Stomach (tissue), 9 donors: ENCODE data around the gene FBXL15. TPM values are rescaled to one million over a fixed set of nuclear protein-coding genes. Genes with fewer than 3 reads are reported as not detected.

Source experiments
- DNase-seq, 2 donors: peaks; one replicate each; pipeline versions ENCODE4 v3.0.0 to v3.0.0-alpha.2; 2013 to 2019
- H3K27ac ChIP-seq, 5 donors: fragments of 200-600 bp in 4 of 5; sonication (generic) in 4 of 5; one replicate each; pipeline ENCODE4 v1.5.1; 2013 to 2019; ENCODE audit warnings: mild to moderate bottlenecking in 1 of 5, moderate library complexity in 1 of 5
- H3K27me3 ChIP-seq, 3 donors: fragments of 200-600 bp; sonication (generic); one replicate each; pipeline ENCODE4 v1.5.1; 2017 to 2019; ENCODE audit warnings: mixed run types in 1 of 3
- H3K36me3 ChIP-seq, 4 donors: fragments of 200-600 bp; sonication (generic); 1 replicate in 3 of 4; 2 replicates in 1 of 4; pipeline ENCODE4 v1.5.1; 2016 to 2019
- H3K4me1 ChIP-seq, 4 donors: fragments of 200-600 bp; sonication (generic); one replicate each; pipeline ENCODE4 v1.5.1; 2016 to 2019
- H3K4me3 ChIP-seq, 4 donors: fragments of 200-600 bp; sonication (generic) in 3 of 4; one replicate each; pipeline ENCODE4 v1.5.1; 2016 to 2019; ENCODE audit warnings: mild to moderate bottlenecking in 1 of 4
- H3K9me3 ChIP-seq, 4 donors: fragments of 200-600 bp; sonication (generic); one replicate each; pipeline ENCODE4 v1.5.1; 2016 to 2019
- CTCF ChIP-seq, 7 experiments: fragments of 450-650 bp in 4 of 7; fragments of 200-600 bp in 3 of 7; sonication (generic) in 3 of 7; IDR thresholded peaks; one replicate each; pipeline ENCODE4 v1.5.1; 2016 to 2019; ENCODE audit warnings: antibody characterized with exemption in 7 of 7, control low read depth in 2 of 7, mild to moderate bottlenecking in 1 of 7
- EP300 ChIP-seq: sonication (generic); formaldehyde crosslinking; IDR thresholded peaks from one replicate; pipeline ENCODE4 v1.6.1; 2017; ENCODE audit warnings: antibody characterized with exemption
- POLR2A ChIP-seq, 4 donors: fragments of 450-650 bp; IDR thresholded peaks; one replicate each; pipeline ENCODE4 v1.6.1; 2016; ENCODE audit warnings: antibody characterized with exemption in 4 of 4, control low read depth in 2 of 4, mild to moderate bottlenecking in 1 of 4, moderate library complexity in 1 of 4
- POLR2AphosphoS5 ChIP-seq, 3 donors: sonication (generic); formaldehyde crosslinking; IDR thresholded peaks; one replicate each; pipeline ENCODE4 v1.6.1; 2016; ENCODE audit warnings: antibody characterized with exemption in 3 of 3
- WGBS, 5 donors: extraction: QIAGEN DNeasy Blood & Tissue Kit in 3 of 5; methylation state at CpG; one replicate each; pipeline versions ENCODE4 v1.1.5 to v1.1.7; 2013 to 2018; 5-methylcytosine and 5-hydroxymethylcytosine counted together
- intact Hi-C: fragments of 100-400 bp; cut with DNase I; formaldehyde crosslinking; loops from one replicate; pipeline ENCODE4 v1.15.1; 2023; ENCODE audit warnings: low total_unique reads
- polyA plus RNA-seq, 3 donors: library from polyadenylated mRNA; stranded (reverse); fragments of 200-250 nt; gene quantifications; one replicate each; pipeline ENCODE4 v1.2.3, GENCODE V29; 2013
- total RNA-seq, 5 donors: library from RNA; depleted of rRNA; stranded (reverse); fragments of >200 nt; gene quantifications; one replicate each; pipeline versions ENCODE4 v1.1.0 to v1.2.3, GENCODE V29; 2014 to 2016
- donor health status: healthy with polysubstance abuse.
- donor health status: Bipolar disorder and iron deficiency.
- donor health status: healthy.

Gene FBXL15
- total and polyA plus RNA-seq, 8 donors: 3.5 to 315 (median 19.8) TPM

- Histone ChIP-seq H3K27ac (no peak overlapping the region), H3K4me1 (peaks cover 18 to 22% (median 21%) of the 10 kb centered on the region in 4 donors), H3K36me3 (no peaks in the 10 kb centered on the region), H3K4me3 (no peak overlapping the region), H3K27me3 (peaks cover 14 to 84% (median 74%) of the 10 kb centered on the region in 3 donors), H3K9me3 (no peaks in the 10 kb centered on the region)
- no peak for TF ChIP-seq CTCF (IDR thresholded peaks at IDR 0.05)
- TF ChIP-seq EP300: no peak
- TF ChIP-seq POLR2A (IDR thresholded peaks at IDR 0.05): no peak
- TF ChIP-seq POLR2AphosphoS5 (IDR thresholded peaks at IDR 0.05): no peak
- 69 to 80% (median 73%) methylated on average over 2 to 9 of the region's 9 CpGs for WGBS, 5 donors
- intact Hi-C loops: no loop called here
- DNase-seq: peak in 1 of 2 donors; percentile 8
Measured at GRCh38 chr10:102416283-102416682, 4.4 kb upstream of the FBXL15 start.

- intact Hi-C loops: no loop called here
- no peak for DNase-seq
- TF ChIP-seq CTCF (IDR thresholded peaks at IDR 0.05) (no peak), EP300 (no peak)
- H3K27ac ChIP-seq: no peak overlapping the region
- 81 to 88% (median 87%) methylated on average over 11 to 20 of the region's 20 CpGs for WGBS, 5 donors
- peaks cover 18 to 26% (median 24%) of the 10 kb centered on the region in 4 donors for H3K4me1 ChIP-seq
- H3K4me3 ChIP-seq: no peak overlapping the region
- peaks cover 13 to 80% (median 69%) of the 10 kb centered on the region in 3 donors for H3K27me3 ChIP-seq
- H3K9me3 ChIP-seq: no peaks in the 10 kb centered on the region
- H3K36me3 ChIP-seq: no peaks in the 10 kb centered on the region
Measured at GRCh38 chr10:102416695-102417094, 3.9 kb upstream of the FBXL15 start.

- no peak for TF ChIP-seq POLR2A (IDR thresholded peaks at IDR 0.05)
- no peak for TF ChIP-seq POLR2AphosphoS5 (IDR thresholded peaks at IDR 0.05)
- no peak for TF ChIP-seq EP300
- TF ChIP-seq CTCF (IDR thresholded peaks at IDR 0.05): no peak
- Histone ChIP-seq H3K4me3 (peak within 1 kb of the TSS; percentile 79 to 96 (median 91)), H3K36me3 (peaks cover 0 to 8% (median 7%) of the 10 kb centered on the region in 4 donors), H3K27me3 (peaks cover 9 to 59% (median 49%) of the 10 kb centered on the region in 3 donors), H3K9me3 (no peaks in the 10 kb centered on the region), H3K4me1 (peaks cover 32 to 45% (median 45%) of the 10 kb centered on the region in 4 donors), H3K27ac (peak within 1 kb of the TSS in 4 of 5 donors; percentile 93 to 98 (median 94))
- peak in 1 of 2 donors; percentile 49 for DNase-seq
- intact Hi-C loops: no loop called here
- WGBS, 5 donors: 4 to 7% (median 5%) methylated on average over 19 to 45 of the region's 45 CpGs
Measured at GRCh38 chr10:102418622-102419268, 1.9 kb upstream of the FBXL15 start, which contains the start of gene PSD. Gene PSD (minus strand): TSS chr10:102418785. CDS start chr10:102417038, 1,747 bp downstream.

GRCh38 chr10:102419269-102420180 is 1.1 kb upstream of the FBXL15 start:
- intact Hi-C loops: no loop called here
- H3K9me3 ChIP-seq: no peaks in the 10 kb centered on the region
- peaks cover 4 to 51% (median 47%) of the 10 kb centered on the region in 3 donors for H3K27me3 ChIP-seq
- DNase-seq: peak; percentile 63 to 85
- no peak for TF ChIP-seq CTCF (IDR thresholded peaks at IDR 0.05)
- no peak for TF ChIP-seq EP300
- TF ChIP-seq POLR2AphosphoS5 (IDR thresholded peaks at IDR 0.05): no peak
- no peak for TF ChIP-seq POLR2A (IDR thresholded peaks at IDR 0.05)
- 1 to 2% (median 1%) methylated on average over 48 to 54 of the region's 54 CpGs for WGBS, 5 donors
- peaks cover 0 to 16% (median 15%) of the 10 kb centered on the region in 4 donors for H3K36me3 ChIP-seq
- H3K4me1 ChIP-seq: peaks cover 32 to 52% (median 47%) of the 10 kb centered on the region in 4 donors
- peak overlapping the region; percentile 79 to 96 (median 91) for H3K4me3 ChIP-seq
- H3K27ac ChIP-seq: peak overlapping the region; percentile 93 to 98 (median 94)
